HG03571 (cell line): ENCODE data around the gene CYTH1.
"Not testable (repeated sequence)": the region's sequence is repeated elsewhere in the genome, so short reads cannot be mapped to it uniquely, and the experiment has no call there.

Experiments
- ATAC-seq: cut with Tn5 transposase; IDR thresholded peaks from one replicate; pipeline ENCODE4 v1.9.1; 2021; ENCODE audit not compliant: unreplicated experiment

CYTH1 gene

GRCh38 chr17:78674595-78675315 lies 107.3 kb downstream of the CYTH1 start:
- no peak for ATAC-seq

DNA sequence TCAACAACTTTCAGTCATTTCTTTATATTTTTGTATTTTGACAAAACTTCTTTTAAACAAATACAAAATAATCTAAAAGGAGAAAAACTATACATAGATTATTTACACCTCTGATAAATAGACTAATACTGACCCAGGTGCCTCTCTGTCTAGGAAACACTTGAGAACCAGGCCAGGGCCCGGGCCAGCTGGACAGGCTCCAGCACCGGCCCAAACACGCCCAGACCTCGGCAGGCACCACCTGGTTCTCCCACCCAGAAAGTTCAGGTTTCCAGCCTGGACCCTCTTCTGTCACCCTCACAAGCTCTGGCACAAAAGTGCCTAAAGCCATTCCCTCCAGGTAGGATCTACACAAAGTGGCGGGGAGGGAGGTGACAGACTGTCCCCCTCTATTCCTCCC lies 107.9 kb downstream of the CYTH1 start:
- ATAC-seq = no peak

DNA sequence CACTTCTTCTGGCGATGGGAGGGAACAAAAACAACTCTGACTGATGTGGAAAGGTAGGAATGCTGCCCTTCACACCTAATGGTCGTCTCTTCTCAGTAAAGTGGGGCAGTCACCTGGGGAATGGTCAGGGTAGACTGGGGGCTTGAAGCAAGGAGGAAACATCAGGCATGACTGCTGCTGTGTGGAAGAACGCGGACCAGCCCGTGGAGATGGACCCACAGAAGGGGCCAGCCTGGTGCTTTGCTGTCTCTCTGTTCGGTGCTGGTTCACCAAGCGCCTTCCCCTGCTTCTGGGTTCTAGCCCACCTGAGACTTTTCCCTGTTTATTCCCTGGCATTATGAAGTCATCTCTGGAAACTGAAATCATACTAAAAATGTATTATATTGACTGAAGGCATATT lies 108.7 kb downstream of the CYTH1 start:
- no peak for ATAC-seq

DNA sequence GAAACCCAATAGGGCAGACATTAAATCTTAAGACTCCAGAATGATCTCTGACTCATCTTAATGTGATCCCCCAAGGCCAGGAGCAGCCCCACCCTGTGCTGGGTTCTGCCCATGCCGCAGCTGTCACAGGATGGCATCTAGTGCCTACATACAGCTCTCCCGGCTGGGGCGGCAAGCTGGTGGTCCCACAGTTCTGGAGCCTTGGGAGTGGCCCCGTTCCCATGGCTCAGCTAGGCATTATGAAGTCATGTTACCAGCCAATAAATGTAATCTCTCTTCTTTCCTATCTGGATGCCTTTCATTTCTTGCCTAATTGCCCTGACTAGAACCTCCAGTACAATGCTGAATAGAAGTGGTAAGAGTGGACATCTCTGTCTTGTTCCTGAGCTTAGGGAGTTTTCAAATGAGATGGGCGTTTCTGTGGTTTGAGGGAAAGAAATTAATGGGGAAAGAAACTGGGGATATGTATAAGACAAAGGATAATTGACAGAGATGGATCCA lies 109.2 kb downstream of the CYTH1 start:
- no peak for ATAC-seq

DNA sequence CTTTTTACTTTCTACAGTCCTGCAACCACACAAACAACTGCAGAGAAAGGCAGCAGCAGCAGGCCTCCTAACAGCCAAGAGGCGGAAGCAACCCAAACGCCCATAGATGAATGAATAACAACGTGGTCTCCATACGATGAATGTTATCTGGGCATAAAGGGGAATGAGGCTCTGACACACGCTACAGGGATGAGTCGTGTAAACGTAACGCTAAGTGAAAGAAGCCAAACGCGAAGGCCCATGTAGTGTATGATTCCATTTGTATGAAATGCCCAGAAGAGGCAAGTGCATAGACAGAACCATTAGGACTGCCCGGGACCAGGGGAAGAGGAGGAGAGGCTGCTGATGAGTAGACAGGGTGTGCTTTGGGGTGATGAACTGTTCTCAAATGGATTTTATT lies 110.1 kb downstream of the CYTH1 start:
- no peak for ATAC-seq

GRCh38 chr17:78671726-78672001 lies 110.4 kb downstream of the CYTH1 start:
- ATAC-seq = not testable (repeated sequence)

DNA sequence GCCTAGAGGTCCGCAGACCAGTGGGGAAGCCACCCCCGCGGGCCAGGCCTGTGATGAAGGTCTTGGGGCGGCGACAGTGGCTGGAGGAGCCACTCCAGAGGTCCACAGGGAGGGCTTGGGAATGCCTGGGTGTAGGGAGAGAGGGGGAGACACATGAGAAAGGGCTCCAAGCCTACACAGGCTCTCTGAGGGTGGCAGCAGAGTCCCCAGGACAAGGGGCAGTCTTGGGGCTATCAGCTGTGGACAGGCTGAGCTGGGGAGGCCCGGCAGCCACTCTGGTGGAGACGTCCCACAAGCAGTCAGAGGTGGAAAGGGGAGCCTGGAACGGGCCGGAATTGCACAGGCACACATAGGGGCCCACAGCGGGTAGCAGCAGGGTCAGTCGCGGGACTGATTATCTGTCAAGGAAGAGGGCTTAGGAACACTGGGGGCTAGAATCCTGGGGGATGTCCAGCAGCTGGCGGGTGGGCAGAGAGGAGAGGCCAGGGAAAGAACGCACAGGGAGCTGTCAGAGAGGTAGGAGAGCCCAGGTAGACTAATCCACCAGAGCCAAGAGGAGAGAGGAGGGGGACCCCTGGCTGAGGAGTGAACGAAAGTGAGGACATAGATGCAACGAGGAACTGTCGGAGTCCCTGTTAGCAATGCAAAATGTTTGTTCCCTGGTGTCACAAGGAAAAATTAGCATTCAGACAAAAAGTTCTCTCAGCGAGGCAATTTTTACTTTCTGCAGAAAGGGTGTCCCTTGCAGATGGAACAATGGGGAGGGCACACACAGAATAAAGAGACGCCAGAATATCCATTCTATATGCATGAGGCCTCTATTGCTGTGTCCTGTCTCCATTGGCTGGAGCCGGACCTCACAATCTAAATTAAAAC lies 111.0 kb downstream of the CYTH1 start:
- ATAC-seq = no peak

DNA sequence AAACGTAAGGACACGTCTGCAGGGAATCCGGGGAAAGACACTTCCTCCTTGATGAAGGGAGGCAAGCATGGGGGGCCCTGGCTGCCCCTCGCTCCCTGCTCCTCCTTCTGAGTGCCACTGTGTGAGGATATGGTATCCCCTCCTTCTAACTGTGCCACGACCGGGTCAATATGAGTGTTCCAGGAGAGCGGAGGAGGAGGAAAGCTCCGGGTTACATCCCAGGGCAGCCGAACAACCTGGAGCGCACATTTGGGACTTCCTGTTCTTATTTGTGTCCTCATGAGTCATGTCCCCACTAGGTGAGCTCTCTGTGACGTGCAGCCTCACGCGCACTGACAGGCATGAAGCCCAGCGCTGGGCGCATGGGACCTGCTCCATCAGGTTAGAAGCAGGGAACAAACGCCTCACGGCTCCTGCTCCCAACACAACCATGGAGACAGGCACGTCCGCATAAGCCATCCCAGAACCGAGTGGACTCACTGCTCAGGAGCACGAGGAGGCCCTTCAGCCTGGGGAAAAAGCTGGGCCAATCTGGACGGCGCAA lies 112.0 kb downstream of the CYTH1 start:
- ATAC-seq = no peak

GRCh38 chr17:78669256-78669974 lies 112.7 kb downstream of the CYTH1 start:
- no peak for ATAC-seq

GRCh38 chr17:78668847-78669246 lies 113.2 kb downstream of the CYTH1 start:
- no peak for ATAC-seq

GRCh38 chr17:78667741-78668640 lies 114.1 kb downstream of the CYTH1 start:
- no peak for ATAC-seq

- ATAC-seq = no peak
Measured at GRCh38 chr17:78667091-78667490, 115.0 kb downstream of the CYTH1 start.

- ATAC-seq = no peak
Measured at GRCh38 chr17:78665952-78666920, 115.8 kb downstream of the CYTH1 start.

- ATAC-seq = no peak
Measured at GRCh38 chr17:78665387-78665951, 116.6 kb downstream of the CYTH1 start.

DNA sequence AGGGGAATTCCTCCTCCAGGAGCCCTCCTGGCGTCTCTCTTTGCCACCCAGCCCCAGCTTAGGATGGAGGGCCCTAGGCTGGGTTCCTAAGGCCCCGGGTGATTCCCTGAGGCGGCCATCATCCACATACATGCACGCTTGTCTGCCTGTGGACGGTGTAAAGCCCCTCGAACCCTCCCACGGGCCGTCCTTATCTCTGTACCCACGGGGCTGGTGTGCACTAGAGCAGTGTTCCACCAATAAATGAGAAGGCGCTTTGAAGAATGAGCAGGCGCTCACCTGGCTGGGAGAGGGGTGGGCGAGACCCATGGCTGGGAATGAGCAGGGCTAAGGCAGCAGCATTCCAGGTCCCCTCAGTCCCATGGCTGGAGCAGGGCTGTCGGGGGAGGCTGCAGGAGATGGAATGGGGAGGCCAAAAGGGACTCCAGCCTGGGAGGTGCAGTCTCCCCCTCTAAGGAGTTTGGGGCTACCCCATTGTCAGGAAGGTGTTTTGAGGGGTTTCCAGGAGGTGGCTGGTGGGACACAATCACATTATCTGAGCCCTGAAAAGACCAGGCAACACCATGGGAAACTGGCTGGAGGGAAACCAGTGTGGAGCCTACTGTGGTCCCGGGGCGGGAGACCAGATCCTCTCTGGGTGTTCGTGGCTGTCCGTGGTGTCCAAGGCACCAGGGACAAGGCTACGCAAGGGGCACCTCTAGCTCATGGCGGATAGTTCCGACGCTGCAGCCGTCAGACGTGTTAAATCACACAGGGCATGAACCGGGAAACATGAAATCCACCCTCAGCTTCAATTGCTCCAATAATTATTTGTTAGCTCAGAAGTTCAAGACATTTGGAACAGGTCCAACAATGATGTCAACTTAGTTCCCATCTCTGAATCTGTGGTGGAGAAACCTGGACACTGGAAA lies 117.3 kb downstream of the CYTH1 start:
- ATAC-seq = no peak

DNA sequence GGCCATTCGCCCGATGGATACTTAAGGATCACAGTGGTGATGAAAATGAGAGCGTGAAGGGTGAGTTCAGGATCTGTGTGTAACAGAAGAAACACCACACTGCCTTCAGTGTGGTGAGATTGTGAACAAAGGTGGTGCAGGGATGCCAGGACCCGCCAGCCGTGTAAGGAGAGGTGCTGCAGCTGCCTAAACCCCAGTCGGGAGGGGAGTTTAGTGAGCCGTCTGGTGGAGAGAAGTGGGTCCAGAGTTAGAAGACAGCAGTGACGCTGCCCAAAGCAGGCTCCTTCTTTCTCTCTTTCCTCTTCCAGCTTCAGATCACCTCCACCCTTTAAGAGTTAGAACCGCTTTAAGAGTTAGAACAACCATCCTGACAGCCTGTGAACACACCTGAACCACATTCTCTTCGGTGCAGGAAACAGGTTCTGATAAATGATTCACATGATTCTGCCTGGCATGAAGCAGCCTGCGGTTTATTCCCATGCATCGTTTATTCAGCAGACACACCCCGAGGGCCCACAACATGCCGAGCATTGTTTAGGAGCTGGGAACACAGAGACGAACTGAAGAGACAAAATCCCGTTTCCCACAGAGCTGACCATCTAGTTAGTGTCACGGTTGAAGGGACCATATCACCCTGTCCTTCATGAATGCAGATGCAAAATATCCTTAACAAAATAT lies 120.8 kb downstream of the CYTH1 start:
- ATAC-seq = no peak

DNA sequence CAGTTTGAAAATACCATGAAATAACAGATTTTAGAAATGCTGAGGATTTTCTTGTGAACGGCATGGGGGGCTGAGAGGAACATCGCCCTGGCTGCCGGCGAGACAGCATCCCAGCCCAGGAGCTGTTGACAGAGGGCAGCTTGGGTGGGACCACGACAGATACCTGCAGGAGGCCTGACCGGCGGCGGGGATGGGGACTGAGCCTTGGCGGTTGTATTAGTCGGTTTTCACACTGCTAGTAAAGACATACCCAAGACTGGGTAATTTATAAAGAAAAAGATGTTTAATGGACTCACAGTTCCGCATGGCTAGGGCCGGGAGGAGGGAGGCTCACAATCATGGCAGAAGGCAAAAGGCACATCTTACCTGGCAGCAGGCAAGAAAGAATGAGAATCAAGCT lies 122.5 kb downstream of the CYTH1 start:
- no peak for ATAC-seq
